GM12878 (cell line): Measurements from ENCODE around the gene DPEP1. TPM values are rescaled to one million over a fixed set of nuclear protein-coding genes. Genes with fewer than 3 reads are reported as not detected.

Experiments used
- ATAC-seq: fragments of 200-7000 bp; cut with Tn5 transposase; 3 replicates; pipeline ENCODE4 v1.9.1; 2020; ENCODE audit warnings: mild to moderate bottlenecking, moderate library complexity
- BruUV-seq: library from RNA; stranded (reverse); fragments of 400-500 nt; replicated peaks from 2 replicates; lab custom pipeline; 2021; lab: Mats Ljungman, UMichigan
- CTCF ChIA-PET: fragments of 300-600 bp; sonication (Branson Sonifier 250); formaldehyde crosslinking; extraction: SDS; loops from one replicate; lab custom pipeline; 2021; ENCODE audit warnings: inconsistent platforms; lab: Yijun Ruan, JAX
- POLR2A ChIA-PET: fragments of 350-600 bp; formaldehyde crosslinking; extraction: SDS; loops from one replicate; lab custom pipeline; 2021; ENCODE audit warnings: inconsistent platforms; lab: Charles Lee
- RAD21 ChIA-PET: fragments of 300-600 bp; sonication (Branson Sonifier 250); formaldehyde crosslinking; loops from one replicate; lab custom pipeline; 2023; ENCODE audit warnings: antibody characterized with exemption; ENCODE audit not compliant: unreplicated experiment; lab: Charles Lee
- SMC1A ChIA-PET: fragments of 300-600 bp; sonication (Branson Sonifier 250); formaldehyde crosslinking; loops from one replicate; lab custom pipeline; 2023; ENCODE audit not compliant: unreplicated experiment, uncharacterized antibody; lab: Charles Lee
- DNase-seq: peaks from one replicate; pipeline ENCODE4 v3.0.0-alpha.2; 2011; ENCODE audit warnings: low read depth, low spot score
- FAIRE-seq: peaks from 3 replicates; lab custom pipeline; 2011; peaks lifted over from hg19 to GRCh38; lab: Jason Lieb, UNC
- H2AFZ ChIP-seq: 2 replicates; pipeline ENCODE4 v1.6.0; 2011; ENCODE audit warnings: low read depth, low read length, control low read depth; ENCODE audit not compliant: control insufficient read depth
- H3K27ac ChIP-seq: 2 replicates; pipeline ENCODE4 v1.5.1; 2011; ENCODE audit warnings: control low read depth; ENCODE audit not compliant: control insufficient read depth, insufficient read depth
- H3K27me3 ChIP-seq, 2 experiments: replicated peaks in 1 of 2; 2 replicates each; pipeline versions ENCODE4 v1.6.0 to v1.6.1; 2011; ENCODE audit warnings: low read length in 1 of 2; ENCODE audit not compliant: control insufficient read depth in 2 of 2, insufficient read depth in 2 of 2
- H3K36me3 ChIP-seq, 2 experiments: 2 replicates each; pipeline ENCODE4 v1.5.1; 2011; ENCODE audit warnings: low read length in 1 of 2; ENCODE audit not compliant: control insufficient read depth in 2 of 2, insufficient read depth in 2 of 2
- H3K4me1 ChIP-seq: 2 replicates; pipeline ENCODE4 v1.6.1; 2011; ENCODE audit warnings: mild to moderate bottlenecking, low read length, moderate library complexity, mixed read lengths; ENCODE audit not compliant: control insufficient read depth, insufficient read depth
- H3K4me2 ChIP-seq: 2 replicates; pipeline ENCODE4 v1.6.0; 2011; ENCODE audit warnings: control low read depth; ENCODE audit not compliant: control insufficient read depth, insufficient read depth
- H3K4me3 ChIP-seq: fragments of 200-600 bp; sonication (generic); 2 replicates; pipeline ENCODE4 v1.5.1; 2016
- H3K79me2 ChIP-seq: 2 replicates; pipeline ENCODE4 v1.6.0; 2011; ENCODE audit warnings: low read length; ENCODE audit not compliant: control insufficient read depth, insufficient read depth
- H3K9ac ChIP-seq: 2 replicates; pipeline ENCODE4 v1.8.0; 2011; ENCODE audit warnings: low read length, control low read depth, mixed read lengths; ENCODE audit not compliant: control insufficient read depth, insufficient read depth
- H3K9me3 ChIP-seq: replicated peaks from 3 replicates; pipeline ENCODE4 v1.5.1; 2011; ENCODE audit warnings: mild to moderate bottlenecking, low read length; ENCODE audit not compliant: control insufficient read depth, insufficient read depth
- H4K20me1 ChIP-seq: 2 replicates; pipeline ENCODE4 v1.6.0; 2011; ENCODE audit not compliant: control insufficient read depth, insufficient read depth
- CTCF ChIP-seq, 3 experiments: IDR thresholded peaks in 2 of 3; conservative IDR thresholded peaks in 1 of 3; 2 replicates each; pipeline ENCODE4 v1.5.1; 2011; ENCODE audit warnings: low read depth in 3 of 3, low read length in 3 of 3, mild to moderate bottlenecking in 3 of 3, control low read depth in 2 of 3, moderate library complexity in 2 of 3, inconsistent platforms in 1 of 3, mixed read lengths in 1 of 3; ENCODE audit not compliant: control insufficient read depth in 2 of 3, insufficient read depth in 1 of 3; ENCODE audit errors: extremely low read depth in 1 of 3
- CUX1 ChIP-seq: IDR thresholded peaks from 2 replicates; pipeline ENCODE4 v1.6.1; 2012; ENCODE audit warnings: improper control_type of control experiment, low read depth, low read length; ENCODE audit not compliant: insufficient replicate concordance
- EP300 ChIP-seq, 2 experiments: fragments of 150-350 bp in 1 of 2; IDR thresholded peaks; 2 replicates each; pipeline ENCODE4 v1.6.1; 2011 to 2012; ENCODE audit warnings: low read depth in 2 of 2, low read length in 2 of 2, borderline replicate concordance in 1 of 2, improper control_type of control experiment in 1 of 2, inconsistent platforms in 1 of 2; ENCODE audit not compliant: control insufficient read depth in 1 of 2
- IRF4 ChIP-seq: IDR thresholded peaks from 2 replicates; pipeline ENCODE4 v1.6.1; 2011; ENCODE audit warnings: low read depth, low read length
- MYB ChIP-seq: fragments of 150-350 bp; IDR thresholded peaks from 2 replicates; pipeline ENCODE4 v1.6.1; 2014; ENCODE audit warnings: mild to moderate bottlenecking, low read depth, low read length, borderline replicate concordance
- PAX8 ChIP-seq: fragments of 450-650 bp; IDR thresholded peaks from 2 replicates; pipeline ENCODE4 v1.6.1; 2017; ENCODE audit warnings: mild to moderate bottlenecking, moderate library complexity
- RAD51 ChIP-seq: fragments of 450-650 bp; IDR thresholded peaks from 2 replicates; pipeline ENCODE4 v1.6.1; 2016; ENCODE audit warnings: moderate library complexity, mild to moderate bottlenecking, inconsistent platforms
- RBBP5 ChIP-seq: fragments of 200-600 bp; sonication (generic); conservative IDR thresholded peaks from 2 replicates; pipeline ENCODE4 v1.6.1; 2016
- STAT1 ChIP-seq: fragments of 450-650 bp; conservative IDR thresholded peaks from 2 replicates; pipeline ENCODE4 v1.6.1; 2014; ENCODE audit warnings: antibody characterized with exemption, mild to moderate bottlenecking
- STAT3 ChIP-seq: IDR thresholded peaks from 2 replicates; pipeline ENCODE4 v1.6.1; 2011; ENCODE audit warnings: low read depth, low read length, improper control_type of control experiment
- SUZ12 ChIP-seq: fragments of 200-600 bp; sonication (generic); IDR thresholded peaks from one replicate; pipeline ENCODE4 v1.6.1; 2018; ENCODE audit warnings: antibody characterized with exemption, mild to moderate bottlenecking; ENCODE audit not compliant: unreplicated experiment
- YBX1 ChIP-seq: fragments of 450-650 bp; IDR thresholded peaks from 2 replicates; pipeline ENCODE4 v1.6.1; 2016; ENCODE audit warnings: antibody characterized with exemption
- ZNF24 ChIP-seq: fragments of 450-650 bp; IDR thresholded peaks from 2 replicates; pipeline ENCODE4 v1.6.1; 2017; ENCODE audit warnings: antibody characterized with exemption, mild to moderate bottlenecking
- WGBS: methylation state at CpG from one replicate; pipeline ENCODE4 v1.1.6; 2016; ENCODE audit warnings: low lambda C conversion rate; ENCODE audit not compliant: insufficient replicate concordance, insufficient coverage; ENCODE audit errors: missing lambda C conversion rate; 5-methylcytosine and 5-hydroxymethylcytosine counted together
- in situ Hi-C: fragments of 300-500 bp; cut with MboI; formaldehyde crosslinking; loops from 9 replicates; pipeline ENCODE4 v1.14.3; 2018; ENCODE audit warnings: mixed read lengths
- intact Hi-C: fragments of 100-400 bp; cut with micrococcal nuclease; formaldehyde crosslinking; loops from one replicate; pipeline ENCODE4 v1.14.2; 2022; ENCODE audit not compliant: unreplicated experiment
- polyA plus RNA-seq, 11 experiments: library from polyadenylated mRNA; depleted of rRNA in 4 of 11; unstranded in 6 of 11; stranded (reverse) in 5 of 11; fragments of >200 nt; fragmentation: Nextera tagmentation in 4 of 11; fragmentation: Illumina TruSeq in 1 of 11; extraction: Ambion mirVana in 4 of 11; extraction: Trizol in 1 of 11; gene quantifications; 1 replicate in 1 of 11; 2 replicates in 10 of 11; pipeline versions ENCODE4 v1.2.1 to v1.2.3, GENCODE V29; 2011 to 2016; ENCODE audit warnings: inconsistent platforms in 2 of 11, missing spikeins in 2 of 11, low read depth in 1 of 11
- total RNA-seq, 4 experiments: library from RNA; depleted of rRNA in 3 of 4; stranded (reverse); fragments of >200 nt in 3 of 4; fragmentation: Illumina TruSeq in 1 of 4; extraction: Trizol in 1 of 4; gene quantifications; 2 replicates each; pipeline versions ENCODE4 v1.2.1 to v1.2.3, GENCODE V29; 2013 to 2021
- TF ChIP-seq, protein P1 (sequence below): fragments of 450-650 bp; IDR thresholded peaks from 2 replicates; pipeline ENCODE4 v1.6.1; 2016; ENCODE audit warnings: mild to moderate bottlenecking

The DPEP1 gene
- total and polyA plus RNA-seq, 10 of the 15 experiments (the other 5 are each of a cell fraction or from before 2014, with no cell fraction given) = not detected

DNA sequence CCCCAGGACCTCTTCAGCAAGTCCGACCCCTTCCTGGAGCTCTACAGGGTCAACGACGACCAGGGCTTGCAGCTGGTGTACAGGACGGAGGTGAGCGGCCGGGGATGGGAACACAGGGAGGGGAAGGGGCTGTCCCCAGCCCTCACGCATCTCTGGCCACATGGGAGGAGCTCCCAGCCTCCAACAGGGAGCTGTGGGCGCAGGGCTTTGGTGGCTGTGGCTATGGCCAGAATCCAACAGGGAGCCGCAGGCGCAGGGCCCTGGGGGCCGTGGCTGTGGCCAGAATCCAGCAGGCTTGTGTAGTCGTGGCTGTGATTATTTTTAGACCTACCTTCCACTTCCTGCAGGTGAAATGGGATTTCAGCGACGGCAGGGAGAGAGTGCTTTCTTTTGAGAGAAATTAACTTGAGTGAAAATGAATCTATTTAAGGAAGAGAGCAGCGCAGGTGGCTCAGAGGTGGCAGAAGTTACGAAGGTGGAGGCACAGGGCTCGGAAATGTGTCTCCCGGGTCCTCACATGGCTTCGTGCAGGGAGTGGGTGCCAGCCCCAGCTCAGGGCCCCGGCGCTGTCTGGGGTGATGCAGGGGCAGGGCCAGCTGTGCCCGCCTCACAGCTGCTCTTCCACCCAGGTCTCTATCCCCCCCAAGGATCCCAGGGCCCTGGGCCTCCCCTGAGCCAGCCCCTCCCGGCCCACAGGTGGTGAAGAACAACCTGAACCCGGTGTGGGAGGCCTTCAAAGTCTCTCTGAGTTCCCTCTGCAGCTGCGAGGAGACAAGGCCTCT is 28.5 kb upstream of the DPEP1 start (continued):
- TF ChIP-seq YBX1 = no peak

DNA sequence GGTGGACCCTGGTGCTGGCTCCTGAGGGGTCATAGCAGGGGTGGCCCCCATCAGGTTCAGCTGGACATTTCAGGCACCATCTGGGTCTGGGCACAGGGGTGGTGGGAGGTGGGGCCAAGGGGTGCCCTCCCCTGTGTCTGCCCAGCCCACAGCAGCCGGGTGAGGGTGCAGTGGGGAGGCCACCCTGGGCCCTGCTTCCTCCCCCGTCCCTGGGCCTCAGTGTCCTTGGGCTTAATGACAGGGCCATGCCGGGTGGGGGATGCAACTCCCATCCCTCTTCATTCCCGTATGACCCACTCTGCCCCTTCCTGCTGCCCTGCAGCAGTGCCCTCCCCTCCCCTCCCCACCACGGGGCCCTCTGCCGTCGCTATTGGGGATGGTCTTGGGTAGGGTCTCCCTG is 27.2 kb upstream of the DPEP1 start:
- no peak for ATAC-seq
- CTCF ChIA-PET = no interaction called here
- Histone ChIP-seq H3K27me3 (no peaks in the 10 kb centered on the region), H3K9me3 (no peaks in the 10 kb centered on the region), H3K36me3 (no peaks in the 10 kb centered on the region), H3K4me3 (no peak overlapping the region), H3K27ac (no peak overlapping the region), H4K20me1 (no peaks in the 10 kb centered on the region), H3K4me2 (no peak overlapping the region), H2AFZ (no peak overlapping the region), H3K4me1 (no peaks in the 10 kb centered on the region), H3K79me2 (no peaks in the 10 kb centered on the region), H3K9ac (no peak overlapping the region)
- intact Hi-C loops = no loop called here
- in situ Hi-C loops = no loop called here
- WGBS = 74% methylated on average over 7 of the region's 7 CpGs
- DNase-seq = no peak
- no peak for FAIRE-seq
- RAD21 ChIA-PET = no interaction called here
- POLR2A ChIA-PET = no interaction called here
- no TSS peak for BruUV-seq
- SMC1A ChIA-PET = no interaction called here
- TF ChIP-seq ZNF24 (no peak), STAT3 (no peak), EP300 (IDR thresholded peaks at IDR 0.05; ENCODE audit: borderline replicate concordance in 1 of 2, control insufficient read depth in 1 of 2, low read depth in 2 of 2, low read length in 2 of 2) (no peak), IRF4 (no peak), RBBP5 (no peak), CUX1 (no peak), MYB (no peak), PAX8 (no peak), CTCF (IDR thresholded peaks at IDR 0.05 in 2 of 3, conservative IDR thresholded peaks at IDR 0.05 in 1 of 3; ENCODE audit: control insufficient read depth in 2 of 3, extremely low read depth in 1 of 3, insufficient read depth in 1 of 3, low read depth in 3 of 3, low read length in 3 of 3) (no peak), SUZ12 (no peak), RAD51 (no peak), STAT1 (no peak)
- TF ChIP-seq, protein P1, sequence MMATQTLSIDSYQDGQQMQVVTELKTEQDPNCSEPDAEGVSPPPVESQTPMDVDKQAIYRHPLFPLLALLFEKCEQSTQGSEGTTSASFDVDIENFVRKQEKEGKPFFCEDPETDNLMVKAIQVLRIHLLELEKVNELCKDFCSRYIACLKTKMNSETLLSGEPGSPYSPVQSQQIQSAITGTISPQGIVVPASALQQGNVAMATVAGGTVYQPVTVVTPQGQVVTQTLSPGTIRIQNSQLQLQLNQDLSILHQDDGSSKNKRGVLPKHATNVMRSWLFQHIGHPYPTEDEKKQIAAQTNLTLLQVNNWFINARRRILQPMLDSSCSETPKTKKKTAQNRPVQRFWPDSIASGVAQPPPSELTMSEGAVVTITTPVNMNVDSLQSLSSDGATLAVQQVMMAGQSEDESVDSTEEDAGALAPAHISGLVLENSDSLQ = no peak
